HG02763 (cell line): ENCODE results near the gene PIGS.
"Not testable (repeated sequence)": the region's sequence is repeated elsewhere in the genome, so short reads cannot be mapped to it uniquely, and the experiment has no call there.

ENCODE experiments used
- ATAC-seq: cut with Tn5 transposase; IDR thresholded peaks from one replicate; pipeline ENCODE4 v1.9.1; 2021; ENCODE audit warnings: mild to moderate bottlenecking, moderate library complexity; ENCODE audit not compliant: unreplicated experiment

The PIGS gene

DNA sequence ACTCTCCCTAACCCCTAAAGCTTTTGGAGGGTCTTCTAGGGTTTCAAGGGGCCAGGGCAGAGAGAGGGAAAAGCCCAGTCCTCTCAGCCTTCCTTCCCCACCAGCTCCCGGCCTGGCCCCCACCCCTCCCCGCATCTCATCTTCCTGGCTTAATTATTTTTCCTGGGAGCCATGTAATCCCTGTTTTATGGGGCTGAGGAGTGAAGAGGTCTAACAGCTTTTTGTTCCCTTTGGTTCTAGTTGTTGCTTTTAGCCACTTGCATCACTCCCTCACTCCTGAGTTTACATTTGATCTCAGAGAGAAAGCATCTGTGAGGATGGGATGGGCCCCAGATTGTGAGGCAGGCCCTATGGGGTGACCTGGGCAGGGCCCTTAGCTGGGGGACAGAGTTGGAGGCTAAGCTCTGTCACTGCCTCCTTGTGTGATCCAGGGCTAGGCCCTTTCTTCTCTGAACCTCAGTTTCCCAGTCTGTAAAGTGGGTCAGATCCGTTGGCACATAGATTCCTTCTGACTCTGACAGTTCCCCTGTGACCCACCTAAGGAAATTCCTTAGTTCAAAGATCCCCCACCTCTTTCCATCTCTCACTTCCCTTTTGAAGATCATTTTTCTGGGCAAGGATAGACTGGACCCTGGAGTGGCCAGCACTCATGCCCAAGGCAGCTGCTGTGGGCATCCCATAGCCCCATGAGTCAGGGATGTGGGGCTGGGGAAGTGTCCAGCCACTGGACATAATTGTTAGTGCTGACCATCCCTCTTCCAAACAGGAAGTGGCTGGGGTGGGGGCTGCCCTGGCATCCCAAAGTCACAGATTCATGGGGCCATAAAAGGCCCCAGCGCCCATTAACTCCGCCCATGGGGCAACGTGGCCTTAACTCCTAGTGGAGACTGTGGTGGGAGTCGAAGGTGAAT is 39.0 kb downstream of the PIGS start:
- no peak for ATAC-seq

GRCh38 chr17:28530926-28531325 is 40.4 kb downstream of the PIGS start:
- no peak for ATAC-seq

GRCh38 chr17:28530250-28530649 is 41.1 kb downstream of the PIGS start:
- ATAC-seq, result no peak

DNA sequence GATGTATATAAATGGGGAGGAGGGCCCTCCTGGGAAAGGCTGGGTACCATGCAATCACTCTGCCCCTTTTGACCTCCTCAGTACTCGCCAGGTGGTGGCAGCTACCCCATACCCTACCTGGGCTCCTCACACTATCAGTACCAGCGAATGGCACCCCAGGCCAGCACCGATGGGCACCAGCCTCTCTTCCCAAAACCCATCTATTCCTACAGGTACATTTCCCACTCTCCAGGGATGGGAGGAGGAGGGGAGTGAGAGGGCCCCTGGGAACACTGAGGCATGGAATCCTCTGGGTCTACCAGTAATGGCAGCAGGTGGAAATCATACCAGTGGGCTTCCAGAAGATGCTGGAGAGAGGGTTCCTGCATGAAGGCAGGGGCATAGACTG is 42.3 kb downstream of the PIGS start:
- no peak for ATAC-seq

DNA sequence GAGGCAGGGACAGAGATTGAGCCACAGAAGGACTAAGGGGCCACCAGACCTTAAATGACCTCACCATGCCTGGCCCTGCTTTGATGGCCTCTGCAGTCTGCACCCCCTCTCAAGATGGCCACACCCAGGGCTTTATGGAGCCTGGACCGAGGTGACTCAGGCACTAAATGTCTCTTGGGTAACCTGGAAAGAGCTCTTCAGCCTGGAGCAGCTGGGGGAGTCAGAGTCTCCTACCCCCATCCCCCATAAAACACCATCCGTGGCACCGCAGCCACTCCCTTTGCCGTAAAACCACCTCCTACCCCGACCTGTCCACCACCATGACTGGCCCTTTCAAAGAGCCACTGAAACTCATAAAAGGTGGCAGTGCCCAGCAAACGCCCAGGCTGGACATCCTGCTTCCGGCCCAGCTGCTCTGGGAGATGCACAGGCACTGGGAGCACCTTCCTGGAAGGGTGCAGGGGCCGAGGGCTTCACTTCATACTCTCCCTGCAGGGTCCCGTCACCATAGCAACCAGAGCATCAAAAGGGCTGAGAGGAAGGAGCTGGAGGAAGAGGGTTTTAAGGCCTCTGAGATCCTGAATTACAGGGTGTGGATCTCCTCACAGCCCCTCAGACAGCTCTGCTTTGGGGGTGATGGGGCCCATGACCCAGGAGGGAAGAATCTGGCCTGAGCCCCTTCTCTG is 42.9 kb downstream of the PIGS start:
- ATAC-seq, result no peak

- no peak for ATAC-seq
These were observed 43.5 kb downstream of the PIGS start for GRCh38 chr17:28527859-28528258.

- no peak for ATAC-seq
These were observed 44.1 kb downstream of the PIGS start for GRCh38 chr17:28527181-28527681.

DNA sequence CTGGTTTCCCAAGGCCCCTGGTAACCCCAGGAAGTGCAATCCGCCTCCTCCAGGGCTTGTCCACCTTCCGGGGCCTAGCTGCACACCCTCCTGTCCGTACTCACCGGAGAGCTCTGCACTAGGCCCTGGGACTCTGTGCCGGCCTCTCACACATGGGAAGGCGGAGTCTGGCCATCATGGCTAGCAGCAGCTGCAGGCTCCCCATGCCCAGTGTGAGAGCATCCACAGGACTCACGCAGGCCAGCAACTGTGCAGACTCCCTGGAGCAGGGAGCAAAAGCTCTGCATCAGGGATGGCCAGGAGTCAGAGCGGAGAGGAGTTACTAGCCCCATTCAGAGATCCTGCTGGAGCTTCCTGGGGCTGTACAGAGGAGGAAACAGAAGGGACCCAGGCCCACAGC is 44.9 kb downstream of the PIGS start:
- no peak for ATAC-seq

DNA sequence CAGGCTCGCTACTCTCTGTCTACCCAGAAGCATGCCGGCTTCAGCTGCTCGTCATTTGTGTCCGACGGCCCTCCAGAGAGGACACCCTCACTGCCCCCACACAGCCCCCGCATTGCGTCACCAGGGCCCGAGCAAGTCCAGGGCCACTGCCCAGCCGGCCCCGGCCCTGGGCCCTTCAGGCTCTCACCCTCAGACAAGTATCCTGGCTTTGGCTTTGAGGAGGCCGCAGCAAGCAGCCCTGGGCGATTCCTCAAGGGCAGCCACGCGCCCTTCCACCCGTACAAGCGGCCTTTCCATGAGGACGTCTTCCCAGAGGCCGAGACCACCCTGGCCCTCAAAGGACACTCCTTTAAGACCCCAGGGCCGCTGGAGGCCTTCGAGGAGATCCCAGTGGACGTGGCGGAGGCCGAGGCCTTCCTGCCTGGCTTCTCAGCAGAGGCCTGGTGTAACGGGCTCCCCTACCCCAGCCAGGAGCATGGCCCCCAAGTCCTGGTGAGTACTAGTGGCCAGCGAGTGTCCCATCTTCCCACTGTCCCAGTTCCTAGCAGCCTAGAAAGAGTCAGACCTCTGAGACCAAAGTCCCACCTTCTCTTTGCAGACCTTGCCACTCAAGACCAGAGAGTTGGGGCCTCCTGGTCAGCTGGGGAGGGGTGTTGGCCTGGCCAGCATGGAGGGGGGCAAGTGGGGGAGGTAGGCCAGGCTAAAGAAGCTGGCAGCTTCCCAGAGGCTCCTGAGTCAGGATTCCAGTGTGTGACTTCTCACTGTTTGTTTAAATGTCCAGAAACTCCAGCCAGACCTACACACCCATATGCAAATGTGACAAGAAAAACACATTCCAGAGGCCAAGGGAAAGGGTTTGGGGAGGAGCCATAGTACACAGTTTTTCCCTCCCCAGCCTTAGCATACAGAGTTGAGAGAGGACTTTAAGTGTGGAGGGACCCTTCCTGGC is 46.6 kb downstream of the PIGS start:
- no peak for ATAC-seq

GRCh38 chr17:28523876-28524275 is 47.4 kb downstream of the PIGS start:
- no peak for ATAC-seq

- ATAC-seq, result no peak
These were observed 48.1 kb downstream of the PIGS start for GRCh38 chr17:28523186-28523585.

DNA sequence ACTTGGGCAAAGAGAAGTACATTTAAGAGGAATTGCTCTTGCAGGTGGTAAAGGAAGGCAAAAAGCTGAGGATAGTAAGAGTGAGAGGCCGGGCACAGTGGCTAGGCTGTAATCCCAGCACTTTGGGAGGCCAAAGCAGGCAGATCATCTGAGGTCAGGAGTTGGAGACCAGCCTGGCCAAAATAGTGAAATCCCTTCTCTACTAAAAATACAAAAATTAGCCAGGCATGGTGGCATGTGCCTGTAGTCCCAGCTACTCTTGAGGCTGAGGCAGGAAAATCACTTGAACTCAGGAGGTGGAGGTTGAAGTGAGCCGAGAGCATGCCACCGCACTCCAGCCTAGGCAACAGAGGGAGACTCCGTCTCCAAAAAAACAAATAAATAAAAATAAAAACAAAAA is 49.0 kb downstream of the PIGS start:
- ATAC-seq, result not testable (repeated sequence)

DNA sequence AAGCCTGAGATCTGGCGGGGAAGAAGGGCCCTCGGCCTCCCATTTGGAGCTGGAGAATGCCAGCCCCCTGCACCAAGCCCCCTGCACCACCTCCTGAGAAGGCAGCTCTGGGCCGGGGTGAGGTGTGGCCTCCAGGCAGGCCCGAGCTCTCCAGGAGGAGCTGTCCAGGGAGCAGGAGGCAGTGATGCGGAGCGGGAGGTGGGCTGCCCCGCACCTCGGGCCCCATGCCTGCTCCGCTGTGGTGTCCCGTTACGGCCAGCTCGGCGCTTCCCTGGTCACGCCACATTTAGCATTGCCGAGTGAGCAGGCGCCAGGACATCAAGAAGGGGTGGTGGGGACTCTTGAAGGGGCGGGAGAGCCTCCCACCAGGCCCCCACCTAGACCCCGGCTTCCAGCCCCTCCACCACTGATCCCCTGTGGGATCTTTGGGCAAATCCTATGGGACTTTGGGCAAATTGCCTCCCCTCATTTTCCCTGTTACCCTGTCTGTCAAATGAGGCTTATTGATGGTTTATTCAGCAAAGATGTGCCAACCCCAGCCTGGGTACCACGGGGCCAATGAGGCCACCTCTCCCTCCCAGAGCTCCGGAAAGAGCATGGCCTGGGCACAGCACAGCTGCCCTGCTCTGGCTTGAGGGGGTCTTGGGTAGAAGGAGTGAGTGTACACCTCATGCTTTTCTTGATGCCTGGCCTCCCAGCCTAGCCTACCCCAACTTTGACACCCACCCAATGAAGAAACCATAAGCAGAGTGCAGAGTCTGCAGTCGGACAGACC is 49.8 kb downstream of the PIGS start:
- no peak for ATAC-seq

GRCh38 chr17:28520687-28521086 is 50.6 kb downstream of the PIGS start:
- ATAC-seq, result no peak

GRCh38 chr17:28519236-28519635 is 52.1 kb downstream of the PIGS start:
- no peak for ATAC-seq

GRCh38 chr17:28518578-28518977 is 52.7 kb downstream of the PIGS start:
- no peak for ATAC-seq

DNA sequence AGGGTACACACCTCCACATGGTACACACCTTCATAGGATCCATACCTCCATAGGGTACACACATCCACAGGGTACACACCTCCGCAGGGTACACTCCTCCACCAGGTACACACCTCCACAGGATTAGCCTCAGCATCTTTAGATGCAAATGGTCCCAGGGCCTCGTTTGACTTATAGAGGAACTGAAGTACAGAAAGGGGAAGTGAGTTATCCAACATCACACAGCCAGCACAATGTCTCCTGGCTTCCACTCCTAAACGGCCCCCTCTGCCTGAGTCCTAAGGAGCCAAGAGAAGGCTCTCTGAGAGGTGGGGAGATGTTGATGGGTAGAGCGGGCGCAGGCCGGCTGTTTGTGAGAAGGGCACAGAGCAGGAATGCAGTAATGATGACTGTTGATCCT is 53.2 kb downstream of the PIGS start:
- no peak for ATAC-seq

DNA sequence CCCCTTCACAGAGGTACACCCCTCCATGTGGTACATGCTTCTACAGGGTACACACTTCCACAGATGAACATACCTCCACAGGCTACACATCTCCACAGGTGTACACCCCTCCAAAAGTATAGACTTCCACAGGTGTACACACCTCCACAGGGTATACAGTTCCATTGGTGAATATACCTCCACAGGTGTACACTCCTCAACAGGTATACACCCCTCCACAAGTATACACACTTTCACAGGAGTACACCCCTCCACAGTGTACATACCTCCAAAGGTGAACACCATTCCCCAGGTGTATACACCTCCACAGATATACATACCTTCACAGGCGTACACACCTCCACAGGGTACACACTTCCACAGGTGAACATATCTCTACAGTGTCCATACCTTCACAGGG is 55.8 kb downstream of the PIGS start:
- ATAC-seq, result no peak

DNA sequence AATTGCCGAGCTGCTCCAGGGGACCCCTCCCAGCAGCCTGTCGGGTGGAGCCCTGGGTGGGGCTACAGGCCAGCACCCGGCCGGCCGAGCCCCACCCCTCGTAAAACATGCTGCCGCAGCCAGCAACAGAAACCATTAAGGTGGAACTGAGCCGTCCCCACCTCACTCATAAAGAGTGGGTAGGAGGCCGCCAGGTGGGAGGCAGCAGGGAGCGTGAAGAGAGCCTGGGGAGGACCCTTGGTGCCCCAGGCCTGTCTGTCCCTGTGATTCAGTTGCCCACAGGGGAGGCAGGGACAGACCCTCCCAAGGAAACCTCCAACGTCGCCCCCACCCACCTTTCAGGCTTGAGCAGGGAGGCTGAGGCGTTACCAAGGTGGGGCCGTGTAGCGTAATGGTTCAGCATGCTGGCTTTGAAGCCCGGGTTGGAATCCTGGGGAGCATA is 56.7 kb downstream of the PIGS start:
- ATAC-seq, result no peak

- ATAC-seq, result no peak
These were observed 57.8 kb downstream of the PIGS start for GRCh38 chr17:28513476-28513875.
